Measurements from ENCODE around the gene ZNF281. TPM values are rescaled to one million over a fixed set of nuclear protein-coding genes. Genes with fewer than 3 reads are reported as not detected.

ZNF281 gene
- total RNA-seq, 4 donors from 2014 or later = 3.4 to 5.5 (median 5.3) TPM

- DNase-seq (ENCODE audit: low spot score in 2 of 2) = no peak
- 66 to 70% methylated on average over 5 of the region's 5 CpGs for WGBS, 2 donors
- no peak overlapping the region for H3K4me3 ChIP-seq (ENCODE audit: low read depth, poor library complexity, severe bottlenecking)
- TF ChIP-seq POLR2A (IDR thresholded peaks at IDR 0.05) (no peak), CTCF (IDR thresholded peaks at IDR 0.05) (no peak)
- intact Hi-C loops (cut with DNase I; ENCODE audit: low total_unique reads) = no loop called here
Observed at GRCh38 chr1:200366577-200367253, 43.1 kb downstream of the ZNF281 start.

DNA sequence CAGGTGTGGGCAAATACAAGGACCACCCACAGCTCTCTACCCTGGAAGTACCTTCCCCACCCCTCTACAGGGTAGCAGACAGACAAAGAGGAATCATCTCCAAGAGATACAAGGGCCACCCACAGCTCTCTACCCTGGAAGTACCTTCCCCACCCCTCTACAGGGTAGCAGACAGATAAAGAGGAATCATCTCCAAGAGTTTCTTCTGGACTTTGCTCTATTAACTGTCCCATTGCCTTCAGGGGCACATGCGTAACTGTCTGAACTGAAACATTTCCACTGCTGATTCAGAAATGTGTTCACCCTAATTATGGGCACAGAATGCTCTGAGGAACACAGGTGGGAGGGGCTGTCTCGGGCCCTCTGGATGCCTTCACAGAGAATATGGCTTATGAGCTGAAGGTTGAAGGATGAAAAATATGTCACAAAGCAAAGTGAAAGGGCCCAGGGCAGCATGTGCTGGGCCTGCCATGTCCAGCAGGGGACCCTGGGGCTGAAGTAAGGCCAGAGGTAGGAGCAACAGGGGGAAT lies 43.9 kb downstream of the ZNF281 start:
- H3K4me3 ChIP-seq (ENCODE audit: low read depth, poor library complexity, severe bottlenecking) = no peak overlapping the region
- no peak for DNase-seq (ENCODE audit: low spot score in 2 of 2)
- intact Hi-C loops (cut with DNase I; ENCODE audit: low total_unique reads) = no loop called here
- WGBS, 2 donors = 84 to 92% methylated on average over 2 of the region's 2 CpGs
- TF ChIP-seq POLR2A (IDR thresholded peaks at IDR 0.05) (no peak), CTCF (IDR thresholded peaks at IDR 0.05) (no peak)

DNA sequence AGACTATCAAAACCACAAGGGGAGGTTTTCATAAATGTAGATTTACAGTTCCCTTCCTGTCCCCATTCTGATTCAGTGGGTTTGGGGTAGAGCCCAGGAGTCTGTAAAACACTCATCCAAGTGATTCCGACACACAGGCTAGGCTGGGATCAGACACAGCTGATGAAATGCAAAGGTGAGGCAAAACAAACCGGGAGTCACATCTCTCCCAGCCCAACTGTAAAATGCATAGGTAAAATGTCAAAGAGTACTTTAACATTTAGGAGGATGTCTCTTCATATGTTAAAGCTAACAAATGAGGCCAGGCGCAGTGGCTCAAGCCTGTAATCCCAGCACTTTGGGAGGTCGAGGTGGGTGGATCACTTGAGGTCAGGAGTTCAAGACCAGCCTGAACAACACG lies 45.0 kb downstream of the ZNF281 start:
- intact Hi-C loops (cut with DNase I; ENCODE audit: low total_unique reads) = no loop called here
- 65 to 69% methylated on average over 5 of the region's 5 CpGs for WGBS, 2 donors

GRCh38 chr1:200364091-200364759 lies 45.6 kb downstream of the ZNF281 start:
- no peak for DNase-seq (ENCODE audit: low spot score in 2 of 2)
- 76 to 82% methylated on average over 2 of the region's 2 CpGs for WGBS, 2 donors
- H3K4me3 ChIP-seq (ENCODE audit: low read depth, poor library complexity, severe bottlenecking) = no peak overlapping the region
- no peak for TF ChIP-seq CTCF (IDR thresholded peaks at IDR 0.05)
- TF ChIP-seq POLR2A (IDR thresholded peaks at IDR 0.05) = no peak
- intact Hi-C loops (cut with DNase I; ENCODE audit: low total_unique reads) = no loop called here

More for the DNA sequence above, 45.0 kb downstream of the ZNF281 start:
- no peak for TF ChIP-seq POLR2A (IDR thresholded peaks at IDR 0.05)
- no peak for TF ChIP-seq CTCF (IDR thresholded peaks at IDR 0.05)
- DNase-seq (ENCODE audit: low spot score in 2 of 2) = no peak
- no peak overlapping the region for H3K4me3 ChIP-seq (ENCODE audit: low read depth, poor library complexity, severe bottlenecking)

DNA sequence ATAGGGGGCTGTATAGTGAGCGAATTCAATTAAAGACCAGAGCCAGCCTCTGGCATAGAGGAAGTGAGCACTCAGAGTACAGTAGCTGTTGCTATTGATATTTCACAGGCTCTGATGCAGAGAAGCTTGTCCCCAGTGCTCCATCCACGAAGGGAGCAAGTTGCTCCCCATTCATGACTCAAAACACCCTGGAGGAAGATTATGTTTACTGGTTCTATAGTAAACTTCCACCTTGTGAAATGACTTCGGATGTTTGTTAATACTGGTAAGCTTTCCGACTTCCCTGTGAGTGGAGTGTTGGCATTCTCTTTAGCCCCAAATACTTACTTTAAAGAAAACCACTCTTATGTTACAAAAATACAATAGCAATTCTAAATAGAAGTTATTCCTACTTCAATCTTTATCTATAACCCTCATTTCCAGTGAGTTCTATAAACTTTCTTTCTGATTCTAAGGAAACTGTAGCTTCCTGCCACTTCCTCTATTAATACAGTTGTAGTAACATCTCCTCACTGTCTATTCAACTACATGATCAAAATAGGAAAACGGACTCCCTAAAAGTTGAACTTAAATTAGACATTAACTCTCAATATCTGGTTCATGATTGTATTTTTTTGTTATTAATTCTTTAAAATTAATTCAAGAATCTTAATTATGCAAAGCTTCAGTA lies 46.4 kb downstream of the ZNF281 start:
- no peak overlapping the region for H3K4me3 ChIP-seq (ENCODE audit: low read depth, poor library complexity, severe bottlenecking)
- DNase-seq (ENCODE audit: low spot score in 2 of 2) = no peak
- TF ChIP-seq CTCF (IDR thresholded peaks at IDR 0.05) (no peak), POLR2A (IDR thresholded peaks at IDR 0.05) (no peak)
- WGBS, 2 donors = 54 to 58% methylated on average over 5 of the region's 5 CpGs
- intact Hi-C loops (cut with DNase I; ENCODE audit: low total_unique reads) = no loop called here
